Stimulated activated CD4-positive, alpha-beta T cell treated with anti-CD3 and anti-CD28 coated beads, Interleukin-12 subunit alpha, Interleukin-12 subunit beta, amount 100 ng/mL, for 48 hours (primary cell): ENCODE results near the gene TLNRD1.

Source experiments
- DNase-seq, 3 donors: peaks; one replicate each; pipeline ENCODE4 v3.0.0-alpha.2; 2020; ENCODE audit warnings: low read depth in 2 of 3, low spot score in 1 of 3

The TLNRD1 gene

GRCh38 chr15:81025721-81026370 is 25.1 kb downstream of the TLNRD1 start:
- DNase-seq, result no peak

GRCh38 chr15:81026836-81027599 is 26.3 kb downstream of the TLNRD1 start:
- no peak for DNase-seq

GRCh38 chr15:81029414-81030300 is 28.9 kb downstream of the TLNRD1 start:
- DNase-seq, result no peak

- DNase-seq, result no peak
Observed at GRCh38 chr15:81030301-81030750, 29.6 kb downstream of the TLNRD1 start.

DNA sequence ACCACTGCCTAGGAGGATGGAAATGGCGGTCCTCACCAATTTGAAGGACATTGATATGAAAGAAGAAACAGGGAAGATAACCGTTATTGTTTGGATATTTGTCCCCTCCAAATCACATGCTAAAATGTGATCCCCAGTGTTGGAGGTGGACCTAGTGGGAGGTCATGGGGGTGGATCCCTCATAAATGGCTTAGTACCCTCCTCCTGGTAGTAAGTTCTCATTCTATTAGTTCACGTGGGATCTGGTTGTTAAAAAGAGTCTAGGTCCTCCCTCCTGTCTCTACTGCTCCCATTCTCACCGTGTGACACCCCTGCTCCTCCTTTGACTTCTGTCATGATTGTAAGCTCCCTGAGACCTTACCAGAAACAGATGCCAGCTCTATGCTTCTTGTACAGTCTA is 30.5 kb downstream of the TLNRD1 start:
- DNase-seq, result no peak

DNA sequence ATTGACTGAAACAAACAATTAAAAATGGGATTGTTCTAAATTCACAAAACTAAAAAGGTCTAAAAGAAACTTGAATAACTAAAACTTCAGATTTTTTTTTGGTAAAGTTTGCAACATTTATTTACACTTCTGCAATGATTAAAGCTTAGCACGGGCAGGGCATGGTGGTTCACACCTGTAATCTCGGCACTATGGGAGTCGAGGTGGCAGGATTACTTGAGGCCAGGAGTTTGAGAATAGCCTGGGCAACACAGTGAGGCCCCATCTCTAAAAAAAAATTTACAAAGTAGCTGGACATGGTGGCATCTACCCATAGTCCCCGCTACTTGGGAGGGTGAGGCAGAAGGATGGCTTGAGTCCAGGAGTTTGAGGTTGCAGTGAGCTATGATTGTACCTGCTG is 31.6 kb downstream of the TLNRD1 start:
- no peak for DNase-seq

GRCh38 chr15:81032818-81033217 is 32.1 kb downstream of the TLNRD1 start:
- no peak for DNase-seq

- no peak for DNase-seq
Observed at GRCh38 chr15:81033508-81033907, 32.8 kb downstream of the TLNRD1 start.

DNA sequence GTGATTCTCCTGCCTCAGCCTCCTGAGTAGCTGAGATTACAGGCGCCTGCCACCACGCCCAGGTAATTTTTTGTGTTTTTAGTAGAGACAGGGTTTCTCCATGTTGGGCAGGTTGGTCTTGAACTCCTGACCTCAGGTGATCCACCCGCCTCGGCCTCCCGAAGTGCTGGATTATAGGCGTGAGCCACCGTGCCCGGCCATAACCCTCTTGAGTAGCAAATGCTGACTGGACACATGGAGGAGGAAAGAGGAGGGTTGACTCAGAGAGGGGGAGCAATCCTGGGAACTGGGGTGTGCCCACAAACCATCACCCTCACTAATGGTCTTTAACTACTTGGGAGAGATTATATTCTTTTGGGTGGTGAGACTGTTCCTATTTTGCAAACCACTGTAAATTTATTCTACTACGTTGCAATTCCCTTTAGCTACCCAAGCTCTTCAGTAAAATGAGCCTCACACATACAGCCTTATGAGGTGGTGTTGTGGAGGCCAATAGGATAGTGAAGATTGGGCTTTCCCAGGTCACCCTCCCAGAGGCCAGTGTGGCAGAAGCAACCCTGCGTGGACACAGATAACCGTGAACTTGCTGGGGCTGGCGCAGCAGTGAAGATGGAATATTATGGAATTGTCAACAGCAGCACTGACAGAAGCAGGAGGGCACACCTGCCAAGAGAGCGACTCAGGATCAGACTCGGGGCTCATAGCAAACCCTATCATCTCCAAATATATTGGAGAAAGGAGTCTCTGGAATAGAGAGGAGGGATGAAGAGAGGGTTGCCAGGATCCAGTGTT is 37.4 kb downstream of the TLNRD1 start:
- DNase-seq, result no peak

GRCh38 chr15:81038975-81039607 is 38.4 kb downstream of the TLNRD1 start:
- DNase-seq, result no peak

- no peak for DNase-seq
Observed at GRCh38 chr15:81040757-81041156, 40.0 kb downstream of the TLNRD1 start.

DNA sequence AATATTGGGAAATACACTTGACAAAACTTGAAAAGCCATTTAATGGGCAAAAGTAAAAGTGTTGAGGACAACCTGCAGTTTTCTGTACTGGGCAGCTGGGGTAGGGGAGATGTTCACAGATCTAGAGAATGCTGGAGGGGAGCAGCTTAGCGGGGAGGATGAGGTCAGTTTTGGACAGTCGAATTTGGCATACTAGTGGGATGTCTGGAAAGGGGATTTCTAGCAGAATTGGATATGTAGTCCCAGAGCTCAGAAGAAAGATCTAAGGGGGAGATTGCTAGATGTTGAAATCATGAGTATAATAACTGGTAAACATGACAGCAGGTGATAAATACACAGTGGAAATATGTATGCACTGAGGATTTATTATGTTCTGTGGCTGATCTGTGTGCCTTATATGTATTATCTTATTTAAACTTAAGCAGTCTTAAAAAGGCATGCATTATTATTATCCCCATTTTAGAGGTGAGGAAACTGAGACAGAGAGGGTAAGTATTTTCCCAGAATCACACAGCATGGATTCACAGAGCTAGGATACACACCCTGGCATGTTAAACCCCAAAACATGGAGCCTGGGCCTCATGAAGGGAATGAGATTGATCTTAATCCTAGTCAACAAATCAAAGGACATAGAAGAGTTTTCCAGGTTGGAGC is 42.7 kb downstream of the TLNRD1 start:
- no peak for DNase-seq

GRCh38 chr15:81043935-81044575 is 43.3 kb downstream of the TLNRD1 start:
- no peak for DNase-seq

GRCh38 chr15:81046290-81046689 is 45.6 kb downstream of the TLNRD1 start:
- DNase-seq, result no peak

DNA sequence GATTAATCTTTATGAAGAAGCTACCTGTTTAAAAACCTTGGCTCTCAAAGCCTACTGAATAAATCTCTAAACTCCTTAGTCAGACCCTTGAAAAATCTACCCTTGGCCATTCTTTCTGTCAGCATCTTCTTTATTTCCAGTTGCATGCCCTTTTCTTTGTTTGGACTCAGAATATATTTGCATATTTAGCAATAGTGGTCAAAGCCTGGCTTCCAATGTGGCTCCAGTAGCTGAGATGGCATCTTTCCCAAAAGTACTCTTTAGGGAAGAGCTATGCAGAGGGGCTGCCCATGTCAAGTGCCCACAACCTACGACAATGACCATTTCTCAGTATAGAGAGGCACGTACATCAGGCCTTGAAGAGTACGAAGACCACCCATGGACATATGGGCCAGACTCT is 47.2 kb downstream of the TLNRD1 start:
- DNase-seq, result no peak

GRCh38 chr15:81049835-81050234 is 49.1 kb downstream of the TLNRD1 start:
- DNase-seq, result no peak

DNA sequence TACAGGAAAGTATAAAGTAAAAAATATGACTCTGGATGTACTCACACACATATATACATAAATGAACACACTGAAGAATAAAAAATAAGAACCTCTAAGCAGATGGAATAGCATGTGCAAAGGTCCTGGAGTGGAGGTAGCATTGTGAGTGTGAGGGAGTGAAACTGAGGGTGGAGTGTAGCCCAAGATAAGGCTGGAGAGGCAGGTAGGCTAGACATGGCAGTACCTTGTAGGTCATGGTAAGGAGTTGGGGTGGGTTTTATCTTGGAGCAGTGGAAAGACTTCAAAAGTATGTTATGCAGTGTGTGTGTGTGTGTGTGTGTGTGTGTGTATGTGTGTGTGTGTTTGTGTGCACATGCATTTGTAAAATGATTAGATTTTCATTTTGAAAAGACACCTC is 49.5 kb downstream of the TLNRD1 start:
- no peak for DNase-seq

DNA sequence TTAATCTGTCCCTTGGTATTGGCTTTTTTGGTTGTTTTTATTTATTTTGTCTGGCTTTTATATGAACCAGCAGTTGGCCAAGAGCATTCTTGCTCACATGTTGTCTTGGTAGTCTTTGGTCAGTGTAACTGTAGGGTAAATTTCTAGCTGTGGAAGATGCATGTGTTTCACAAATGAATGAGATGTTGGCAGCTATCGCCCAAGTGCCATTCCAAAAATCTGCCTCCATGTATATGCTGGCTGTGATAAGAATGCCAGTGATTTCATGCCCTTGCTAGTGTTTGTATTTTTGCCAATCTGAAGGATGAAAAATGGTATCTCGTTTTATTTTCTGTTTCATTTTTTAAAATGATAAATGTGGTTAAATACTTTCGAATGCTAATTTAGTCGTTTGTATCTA is 50.1 kb downstream of the TLNRD1 start:
- no peak for DNase-seq

DNA sequence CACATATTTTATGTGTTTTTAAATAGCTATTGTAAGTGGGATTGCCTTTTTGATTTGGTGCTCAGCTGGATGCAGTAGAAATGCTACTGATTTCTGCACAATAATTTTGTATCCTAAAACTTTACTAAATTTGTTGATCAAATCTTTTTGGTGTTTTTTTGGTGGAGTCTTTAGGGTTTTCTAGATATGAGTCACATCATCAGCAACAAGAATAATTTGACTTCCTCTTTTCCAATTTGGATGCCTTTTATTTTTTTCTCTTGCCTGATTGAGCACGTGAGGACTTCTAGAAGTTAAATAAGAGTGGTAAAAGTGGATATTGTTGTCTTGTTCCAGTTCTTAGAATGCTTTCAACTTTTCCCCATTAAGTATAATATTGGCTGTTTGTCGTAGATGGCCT is 51.3 kb downstream of the TLNRD1 start:
- DNase-seq, result no peak

GRCh38 chr15:81053621-81054020 is 52.9 kb downstream of the TLNRD1 start:
- DNase-seq, result no peak
